Stimulated activated CD4-positive, alpha-beta T cell treated with anti-CD3 and anti-CD28 coated beads, Interleukin-12 subunit alpha, Interleukin-12 subunit beta, amount 100 ng/mL, for 48 hours (primary cell): ENCODE data around the gene CRIM1.

Experiments
- DNase-seq, 3 donors: peaks; one replicate each; pipeline ENCODE4 v3.0.0-alpha.2; 2020; ENCODE audit warnings: low read depth in 2 of 3, low spot score in 1 of 3

CRIM1 gene

DNA sequence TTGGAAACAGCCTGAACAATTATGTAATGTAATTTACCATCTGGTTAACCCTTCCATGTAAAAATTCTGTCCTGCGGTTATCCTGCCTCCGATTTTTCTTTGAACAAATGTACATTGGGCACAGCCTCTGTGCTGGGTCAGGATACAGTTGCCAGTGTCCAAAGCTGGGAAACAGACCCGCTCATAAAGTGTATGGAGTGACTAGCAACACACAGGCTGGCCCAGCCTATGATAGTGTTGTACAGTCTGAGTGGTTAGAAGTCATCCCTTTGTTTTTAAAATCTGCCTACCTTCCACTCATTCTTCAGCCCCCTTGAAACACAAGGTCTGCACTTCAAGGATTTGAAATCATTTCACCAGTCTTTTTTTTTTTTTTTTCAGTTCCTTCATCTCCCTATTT lies 192.3 kb downstream of the CRIM1 start:
- no peak for DNase-seq

DNA sequence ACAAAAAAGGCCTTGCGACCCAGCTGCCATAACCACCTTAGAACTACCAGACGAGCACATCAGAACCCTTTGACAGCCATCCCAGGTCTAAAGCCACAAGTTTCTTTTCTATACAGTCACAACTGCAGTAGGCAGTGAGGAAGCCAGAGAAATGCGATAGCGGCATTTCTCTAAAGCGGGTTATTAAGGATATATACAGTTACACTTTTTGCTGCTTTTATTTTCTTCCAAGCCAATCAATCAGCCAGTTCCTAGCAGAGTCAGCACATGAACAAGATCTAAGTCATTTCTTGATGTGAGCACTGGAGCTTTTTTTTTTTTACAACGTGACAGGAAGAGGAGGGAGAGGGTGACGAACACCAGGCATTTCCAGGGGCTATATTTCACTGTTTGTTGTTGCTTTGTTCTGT lies 193.6 kb downstream of the CRIM1 start:
- DNase-seq = no peak

DNA sequence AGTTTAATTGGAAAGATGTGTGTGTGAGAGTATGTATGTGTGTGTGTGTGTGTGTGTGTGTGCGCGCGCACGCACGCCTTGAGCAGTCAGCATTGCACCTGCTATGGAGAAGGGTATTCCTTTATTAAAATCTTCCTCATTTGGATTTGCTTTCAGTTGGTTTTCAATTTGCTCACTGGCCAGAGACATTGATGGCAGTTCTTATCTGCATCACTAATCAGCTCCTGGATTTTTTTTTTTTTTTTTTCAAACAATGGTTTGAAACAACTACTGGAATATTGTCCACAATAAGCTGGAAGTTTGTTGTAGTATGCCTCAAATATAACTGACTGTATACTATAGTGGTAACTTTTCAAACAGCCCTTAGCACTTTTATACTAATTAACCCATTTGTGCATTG lies 194.4 kb downstream of the CRIM1 start:
- no peak for DNase-seq

DNA sequence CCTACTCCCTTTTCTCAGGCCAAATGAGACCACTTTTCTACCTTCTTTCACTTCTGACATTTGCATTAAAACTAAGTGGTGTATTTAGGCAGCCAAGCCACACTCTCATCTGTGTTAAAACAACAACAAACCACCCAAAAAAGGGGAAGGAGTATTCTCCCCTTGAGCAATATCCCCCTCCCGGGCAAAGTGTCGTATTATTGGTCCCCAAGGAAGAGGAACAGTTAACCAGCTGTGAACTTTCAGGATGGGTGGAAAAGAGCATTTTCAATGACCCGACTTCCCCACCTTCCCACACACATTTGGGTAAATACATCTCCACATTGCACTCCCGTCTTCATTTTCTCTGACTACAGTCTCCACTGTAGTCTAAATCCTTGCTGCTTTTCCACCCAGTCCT lies 198.1 kb downstream of the CRIM1 start:
- DNase-seq = no peak

DNA sequence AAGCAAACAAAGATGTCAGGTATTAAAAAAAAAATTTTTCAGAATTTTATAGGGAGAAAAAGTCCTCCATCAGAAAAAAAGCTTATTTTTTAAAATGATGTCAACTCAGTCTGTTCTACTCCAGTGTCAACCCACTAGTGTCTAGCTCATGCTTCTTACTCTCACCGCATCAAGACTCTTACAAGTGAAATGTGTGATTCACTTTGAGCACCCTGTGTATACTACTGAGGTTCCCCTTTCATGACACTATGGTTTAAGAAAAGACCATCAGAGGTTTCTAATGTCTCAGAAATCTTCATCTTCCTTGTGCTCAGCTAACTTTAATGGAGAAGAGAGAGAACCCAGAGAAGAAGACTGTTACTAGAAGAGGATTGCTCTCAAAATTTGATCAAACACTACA lies 199.0 kb downstream of the CRIM1 start:
- no peak for DNase-seq

DNA sequence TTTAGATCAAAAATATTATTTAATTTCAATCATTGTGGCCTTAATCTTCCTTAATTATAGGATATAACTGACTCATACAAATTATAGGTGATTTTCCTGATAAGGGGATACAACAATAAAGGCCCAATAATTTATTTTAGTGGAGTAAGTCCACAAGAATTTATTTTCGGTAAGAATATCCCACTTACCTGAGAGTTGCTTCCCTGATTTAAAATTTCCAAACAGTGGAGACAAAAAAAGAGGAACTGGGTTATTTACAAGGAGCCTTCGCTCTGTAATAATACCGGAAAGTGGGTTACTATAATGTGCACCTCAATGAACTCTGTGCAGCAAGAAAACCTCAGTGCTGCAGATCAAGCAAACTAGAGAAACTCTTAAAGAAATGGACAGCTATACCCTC lies 200.2 kb downstream of the CRIM1 start:
- no peak for DNase-seq

DNA sequence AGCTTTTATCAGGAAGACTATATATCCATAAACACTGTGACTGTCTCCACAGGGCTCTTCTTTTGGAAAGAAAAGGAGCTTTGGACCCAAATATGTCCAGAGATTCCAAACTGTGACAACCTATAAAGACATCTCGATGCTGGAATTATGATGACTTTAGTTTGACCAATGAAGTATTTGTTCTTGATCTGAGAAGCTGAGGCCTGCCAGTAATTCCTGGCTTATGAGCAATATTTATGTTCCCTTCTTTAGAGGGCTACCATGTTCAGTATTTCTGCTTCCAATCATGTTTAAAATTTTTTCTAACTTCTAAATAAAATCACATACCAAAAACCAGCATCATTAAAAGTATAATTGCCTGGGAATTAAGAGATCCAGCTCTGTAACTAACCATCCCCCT lies 201.3 kb downstream of the CRIM1 start:
- DNase-seq = no peak

DNA sequence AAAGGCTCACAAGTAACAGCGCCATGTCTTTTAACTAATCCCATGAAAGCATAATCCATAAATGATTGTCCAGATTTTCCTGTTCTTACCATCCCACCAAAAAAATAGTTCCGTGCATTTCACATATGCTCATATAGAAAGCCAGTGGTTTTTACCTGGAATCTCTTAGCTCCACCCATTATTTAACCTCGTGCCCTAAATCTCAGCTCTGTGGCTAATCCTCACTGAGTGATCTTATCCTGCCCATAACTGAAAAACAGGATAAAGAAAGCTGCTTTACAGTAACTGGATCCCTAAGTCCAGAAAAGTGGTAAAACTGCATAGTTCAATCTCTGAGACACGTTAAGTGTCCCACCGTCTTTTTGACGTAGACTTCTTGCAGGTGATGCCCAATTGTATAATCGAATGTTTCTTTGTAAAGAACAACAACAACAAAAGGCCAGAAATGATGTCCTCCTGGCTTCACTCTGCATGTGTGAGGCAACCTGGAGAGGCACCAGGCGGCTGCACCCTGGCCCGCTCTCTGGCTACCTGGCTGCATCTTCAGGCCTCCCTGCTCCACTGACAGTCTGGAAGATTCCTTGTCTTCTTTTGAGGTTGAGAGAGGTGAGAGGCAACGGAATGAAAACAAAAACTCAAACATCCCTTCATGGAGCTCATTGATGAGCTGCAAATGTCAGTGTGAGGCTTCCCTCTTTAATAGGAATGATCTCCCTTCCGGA lies 203.8 kb downstream of the CRIM1 start:
- no peak for DNase-seq

DNA sequence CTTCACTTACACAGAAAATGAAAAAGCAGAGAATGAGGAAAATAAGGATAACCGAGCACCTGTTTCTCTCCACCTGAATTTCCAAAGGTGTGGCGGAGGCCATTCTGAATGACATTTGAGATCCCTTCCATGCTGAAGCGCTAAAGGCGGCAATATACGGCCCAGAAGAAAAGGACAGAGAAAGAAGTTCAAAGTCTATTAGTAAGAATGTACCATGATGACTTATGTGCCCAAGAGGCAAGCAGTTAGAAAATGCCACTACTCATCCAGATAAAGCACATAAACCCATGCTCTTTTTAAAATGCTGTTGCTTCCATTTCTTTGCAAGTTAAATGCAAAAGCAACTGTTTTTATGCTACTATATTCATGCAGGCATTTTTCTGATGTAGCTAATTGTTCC lies 205.1 kb downstream of the CRIM1 start:
- no peak for DNase-seq

DNA sequence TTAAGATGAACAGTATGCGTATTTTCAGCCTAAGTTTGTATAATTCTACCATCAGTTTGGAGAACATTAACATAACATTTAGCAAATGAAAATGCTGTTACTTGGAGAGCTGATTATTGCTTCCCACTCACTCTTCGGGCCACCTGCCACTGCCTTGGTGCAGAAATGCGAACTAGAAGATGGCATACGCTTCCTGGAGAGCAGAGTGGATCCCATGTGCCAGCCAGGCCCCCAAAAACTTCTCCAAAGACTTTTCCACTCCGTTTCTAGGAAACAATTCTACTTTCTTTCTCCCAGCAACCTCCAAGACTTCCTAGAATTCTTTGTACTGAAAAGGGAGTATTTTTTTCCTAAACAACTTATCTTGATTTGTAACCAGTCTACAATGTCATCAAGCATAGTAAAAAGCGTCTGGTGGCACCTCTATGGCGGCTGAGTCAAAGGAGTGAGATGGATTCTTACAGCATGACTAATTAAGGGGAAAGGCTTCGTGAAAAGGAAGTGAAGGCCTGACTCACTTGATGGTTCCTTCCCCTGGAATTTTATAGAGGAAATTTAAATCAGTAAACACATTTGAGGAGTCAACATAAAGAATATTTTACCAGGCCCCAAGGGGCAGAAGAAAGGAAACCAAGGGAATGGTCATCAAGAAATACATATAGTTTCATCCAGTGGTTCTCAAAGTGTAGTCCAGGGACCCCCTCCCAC lies 205.8 kb downstream of the CRIM1 start:
- no peak for DNase-seq

DNA sequence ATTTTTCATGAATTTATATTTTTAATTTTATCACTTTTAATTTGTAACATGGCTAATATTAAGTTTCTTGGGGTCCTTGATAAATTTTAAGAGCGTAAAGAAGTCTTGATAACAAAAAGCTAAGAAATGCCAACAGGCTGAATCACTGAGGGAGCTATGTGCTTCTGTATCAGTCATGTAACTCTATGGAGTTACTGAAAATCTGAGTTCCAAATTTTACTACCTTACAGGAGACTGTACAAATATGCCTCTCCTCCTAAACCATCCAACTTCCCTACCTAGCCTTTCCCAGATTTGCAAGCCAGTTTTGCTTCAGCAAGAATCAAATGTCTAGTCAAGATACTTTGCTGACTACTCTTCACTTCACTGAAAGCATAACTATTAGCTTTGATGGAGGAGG lies 206.7 kb downstream of the CRIM1 start:
- no peak for DNase-seq

DNA sequence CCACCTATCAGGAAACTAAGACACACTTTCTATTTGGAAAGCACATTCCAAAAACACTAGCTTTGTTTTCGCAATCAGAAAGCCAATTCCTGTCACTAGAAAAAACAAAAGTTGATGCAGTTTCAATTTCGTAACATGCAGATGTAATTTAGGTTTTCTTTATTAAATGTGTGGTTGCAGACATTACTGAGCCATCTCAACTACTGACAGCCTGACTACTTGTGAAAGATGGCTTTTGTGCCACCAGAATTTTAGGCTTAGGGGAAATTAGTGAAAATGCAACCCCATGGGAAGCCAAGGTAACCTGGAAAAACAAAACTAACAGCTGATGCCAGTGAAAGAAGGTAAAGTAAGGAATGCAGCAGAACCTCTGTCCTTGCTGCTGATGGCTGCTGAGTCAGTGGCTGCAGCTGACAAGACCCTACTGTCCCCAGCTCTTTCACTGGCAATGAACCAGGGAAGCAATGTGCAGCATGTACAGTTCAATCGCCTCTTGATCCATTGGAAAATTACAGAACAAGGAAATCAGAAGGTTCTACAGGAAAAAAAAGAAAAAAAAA lies 207.5 kb downstream of the CRIM1 start:
- no peak for DNase-seq

DNA sequence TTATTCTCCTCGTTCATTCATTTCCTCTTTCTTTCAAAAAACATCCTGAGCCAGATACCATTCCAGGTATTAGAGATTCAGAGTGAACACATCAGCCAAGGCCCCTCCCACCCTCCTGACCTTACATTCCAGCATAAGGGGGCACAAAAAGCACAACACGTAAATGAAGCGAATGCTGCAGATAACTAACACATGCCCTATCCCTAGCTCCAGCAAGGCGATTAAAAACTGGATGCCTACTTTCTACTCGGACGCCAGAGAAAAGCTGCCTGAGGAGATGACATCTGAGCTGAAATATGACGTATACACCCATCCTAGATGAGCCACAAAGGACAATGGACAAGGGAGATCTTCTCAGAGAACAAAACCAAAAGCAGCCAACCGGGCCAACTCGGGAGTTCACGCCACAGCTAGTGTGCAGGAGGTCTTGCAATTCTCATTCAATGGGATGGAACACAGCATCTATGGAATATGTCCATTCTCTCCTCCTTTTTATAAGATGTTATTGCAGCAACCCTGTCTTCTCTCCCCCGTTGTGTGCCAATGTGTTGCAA lies 208.9 kb downstream of the CRIM1 start:
- DNase-seq = no peak

DNA sequence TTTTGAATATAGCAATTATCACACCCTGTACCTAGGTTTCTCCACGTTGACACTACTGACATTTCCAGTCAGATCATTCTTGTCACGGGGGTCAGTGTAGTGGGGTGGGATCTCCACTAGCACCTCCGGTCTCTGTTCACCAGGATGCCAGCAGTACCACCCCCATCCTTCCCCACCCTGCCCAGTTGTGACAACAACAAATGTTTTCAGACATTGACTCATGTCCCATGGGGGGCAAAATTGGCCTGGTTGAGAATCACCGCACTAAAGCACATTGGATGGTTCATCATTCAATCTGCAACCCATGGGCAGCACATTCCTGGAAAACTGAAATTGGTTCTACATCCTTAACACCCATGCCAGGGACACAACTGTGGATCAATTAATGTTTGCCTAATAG lies 210.1 kb downstream of the CRIM1 start:
- no peak for DNase-seq

DNA sequence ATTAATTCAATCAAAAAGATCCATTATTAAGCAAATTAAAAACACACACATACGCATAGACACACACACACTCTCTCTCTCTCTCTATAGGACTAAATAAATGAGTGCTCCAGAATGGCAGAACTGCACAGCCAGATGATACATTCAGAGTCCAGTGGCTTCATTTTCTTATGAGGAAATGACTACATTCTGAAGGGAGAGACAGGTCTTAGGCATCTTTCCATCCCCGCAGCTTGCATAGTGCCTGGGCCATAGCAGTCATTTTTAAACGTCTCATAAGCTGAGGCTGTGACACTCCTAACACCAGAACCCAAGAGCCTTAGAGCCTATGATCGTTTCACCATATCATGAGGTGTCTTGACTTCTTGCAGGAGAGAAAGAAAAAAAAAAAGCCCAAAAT lies 211.3 kb downstream of the CRIM1 start:
- no peak for DNase-seq

DNA sequence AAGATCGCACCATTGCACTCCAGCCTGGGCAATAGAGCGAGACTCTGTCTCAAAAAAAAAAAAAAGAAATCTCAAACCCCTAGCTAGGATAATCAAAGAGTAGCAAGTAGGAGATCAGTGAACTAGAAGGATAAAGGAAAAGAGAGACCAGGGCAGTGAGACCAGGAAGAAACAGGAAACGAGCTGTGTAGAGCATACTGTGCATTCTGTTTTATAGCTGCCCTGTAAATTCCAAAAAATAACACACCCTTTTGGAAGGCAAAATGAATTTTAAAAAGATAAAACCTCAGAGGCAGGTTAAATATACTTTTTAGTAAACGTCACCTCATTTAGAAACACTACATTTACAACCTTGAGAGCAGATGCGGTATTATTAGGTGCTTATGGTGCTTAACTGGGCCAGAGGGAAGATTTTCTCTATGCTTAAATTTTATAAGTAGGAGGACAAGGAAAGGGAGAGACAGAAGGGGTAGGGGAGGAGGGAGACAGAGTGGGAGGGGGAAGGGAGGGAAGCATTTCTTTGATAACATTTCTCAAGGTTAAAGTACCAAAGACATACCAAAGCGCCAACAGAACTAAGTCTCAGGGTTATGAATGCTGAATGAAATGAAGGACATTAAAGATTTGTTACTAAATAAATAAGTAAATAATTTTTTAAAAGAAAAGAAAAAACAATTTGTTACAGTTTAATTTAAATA lies 212.3 kb downstream of the CRIM1 start:
- no peak for DNase-seq

DNA sequence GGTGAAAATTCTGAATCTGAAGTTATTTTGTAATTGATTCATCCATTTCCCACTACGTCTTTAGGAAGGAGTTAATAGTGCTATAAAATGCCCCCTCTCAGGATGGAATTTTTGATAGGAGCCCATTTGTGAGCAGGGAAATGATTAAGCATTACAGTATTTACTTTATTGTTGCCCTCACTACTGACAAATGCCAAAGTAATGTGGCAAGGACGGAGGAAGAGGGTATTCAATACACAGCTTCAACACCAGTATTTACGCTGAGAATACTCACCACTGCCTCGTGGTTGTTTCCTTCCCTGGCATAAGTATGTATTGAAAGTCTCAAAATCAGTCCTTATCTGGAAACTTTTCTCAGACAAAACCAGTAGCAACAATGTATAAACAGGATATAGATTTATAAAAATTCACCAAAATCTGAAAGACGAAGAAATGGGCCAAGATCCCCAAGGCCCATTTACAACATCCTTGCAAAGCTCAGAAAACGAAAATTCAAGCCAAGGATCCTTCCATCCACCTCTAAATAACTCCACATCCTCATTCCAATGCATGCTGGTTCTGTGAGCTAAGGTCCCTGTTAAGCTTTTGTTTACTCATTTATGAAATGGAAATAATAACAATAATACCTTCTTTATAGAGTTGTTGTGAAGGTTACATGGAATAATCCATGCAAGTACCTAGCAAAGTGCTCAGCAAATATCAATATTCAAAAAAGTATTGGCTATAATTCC lies 213.1 kb downstream of the CRIM1 start:
- DNase-seq = no peak

DNA sequence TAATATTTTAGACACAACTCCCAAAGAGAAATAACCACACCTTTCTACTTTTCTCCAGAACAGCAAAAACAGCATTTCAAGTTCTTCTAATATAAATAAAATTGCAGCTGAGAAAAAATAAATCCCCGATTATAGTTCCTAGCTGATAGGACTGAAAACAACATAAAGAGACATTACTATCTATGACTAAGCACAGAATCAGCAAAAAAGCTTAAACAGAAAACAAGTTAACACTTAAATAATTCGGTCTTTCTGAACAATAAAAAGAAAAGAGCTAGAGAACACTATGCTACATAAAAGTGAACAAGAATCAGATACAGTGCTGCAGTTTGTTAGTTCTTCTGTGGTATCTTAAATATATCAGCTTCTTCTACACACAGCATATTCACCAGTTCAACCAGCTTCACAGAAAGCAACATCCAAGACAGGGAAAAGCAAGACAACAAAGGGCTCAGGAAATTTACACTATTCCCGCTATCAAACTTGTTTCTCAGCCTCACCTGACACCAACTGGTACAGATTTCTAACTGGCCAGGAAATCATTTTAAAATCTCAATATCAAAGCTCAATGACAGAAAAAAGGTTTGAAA lies 213.8 kb downstream of the CRIM1 start:
- DNase-seq = no peak

DNA sequence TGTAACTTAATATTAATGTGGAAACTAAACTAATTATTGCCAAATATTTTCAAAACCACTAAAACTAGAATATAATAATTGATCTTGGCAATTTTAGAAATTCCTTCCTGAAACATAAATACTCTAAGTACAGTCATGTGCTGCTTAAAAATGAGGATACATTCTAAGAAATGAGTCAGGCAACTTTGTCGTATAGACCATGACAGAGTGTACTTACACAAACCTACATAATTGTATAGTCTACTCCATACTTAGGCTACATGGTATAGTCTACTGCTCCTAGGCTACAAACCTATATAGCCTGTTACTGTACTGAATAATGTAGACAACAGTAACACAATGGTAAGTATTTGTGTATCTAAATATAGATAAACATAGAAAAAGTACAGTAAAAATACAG lies 214.8 kb downstream of the CRIM1 start:
- DNase-seq = no peak

DNA sequence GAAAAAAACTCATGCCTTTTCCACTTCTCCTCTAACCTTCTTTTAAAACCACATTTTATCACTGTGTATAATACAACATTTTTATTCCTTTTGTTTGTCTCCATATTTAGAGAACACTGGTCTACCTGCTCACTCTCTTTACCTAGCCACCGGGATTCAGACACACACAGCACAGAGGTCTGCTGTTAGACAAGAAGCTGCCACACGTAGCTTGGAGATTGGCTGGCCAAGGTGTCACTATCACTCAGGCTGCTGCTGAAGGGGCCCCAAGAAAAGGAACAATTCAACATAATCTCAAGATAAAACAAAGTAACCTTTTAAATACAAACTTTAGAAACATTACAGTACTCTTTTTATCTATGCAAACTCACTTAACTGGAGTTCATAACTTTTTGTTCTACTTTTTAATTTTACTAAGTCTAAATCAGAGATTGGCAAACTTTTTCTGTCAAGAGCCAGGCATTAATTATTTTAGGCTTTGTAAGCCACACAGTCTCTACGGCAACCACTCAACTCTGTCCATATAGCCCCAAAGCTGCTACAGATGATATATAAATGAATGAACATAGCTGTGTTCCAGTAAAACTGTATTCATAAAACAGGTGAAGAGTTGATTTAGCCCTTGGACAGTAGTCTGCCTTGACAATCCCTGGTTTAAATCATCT lies 216.6 kb downstream of the CRIM1 start:
- no peak for DNase-seq
